GM12892 (cell line): Measurements from ENCODE around the gene SUV39H2.
A peak's percentile ranks its signal among the peaks of the same experiment; 100 is the strongest.
"Not testable (repeated sequence)": the region's sequence is repeated elsewhere in the genome, so short reads cannot be mapped to it uniquely, and the experiment has no call there.

Source experiments
- DNase-seq: peaks from one replicate; pipeline ENCODE4 v3.0.0; 2011; ENCODE audit not compliant: insufficient read length
- FAIRE-seq: peaks from 2 replicates; lab custom pipeline; 2011; peaks lifted over from hg19 to GRCh38; lab: Jason Lieb, UNC
- POLR2A ChIP-seq: IDR thresholded peaks from 2 replicates; pipeline ENCODE4 v1.6.1; 2011; ENCODE audit warnings: low read depth, low read length, control low read depth
- POLR2AphosphoS5 ChIP-seq: IDR thresholded peaks from 2 replicates; pipeline ENCODE4 v1.6.1; 2011; ENCODE audit warnings: low read depth, low read length, control low read depth
- TAF1 ChIP-seq: IDR thresholded peaks from 2 replicates; pipeline ENCODE4 v1.6.1; 2011; ENCODE audit warnings: low read depth, mild to moderate bottlenecking, control low read depth, low read length, borderline replicate concordance

The SUV39H2 gene

GRCh38 chr10:14852236-14852635 lies 26.4 kb upstream of the SUV39H2 start:
- FAIRE-seq, result no peak
- DNase-seq, result no peak
- TF ChIP-seq TAF1, result no peak

DNA sequence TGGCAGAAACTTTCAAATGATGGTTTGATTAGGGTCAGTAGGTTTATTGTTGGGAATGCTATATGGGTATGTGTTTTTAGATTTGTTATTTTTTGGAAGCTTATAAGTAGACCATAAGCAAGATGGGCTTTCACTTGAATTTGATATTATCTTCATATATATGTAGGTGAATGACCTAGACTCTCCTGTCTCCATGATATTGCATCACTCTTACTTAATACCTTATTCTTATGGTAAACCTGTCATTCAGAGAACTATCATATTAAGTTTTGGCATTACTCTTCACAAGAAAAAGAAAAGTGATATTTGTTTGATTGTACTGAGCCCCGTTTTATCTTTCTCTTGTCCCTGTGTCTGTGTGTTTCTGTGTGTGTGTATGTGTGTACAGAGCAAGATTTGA lies 23.2 kb upstream of the SUV39H2 start:
- FAIRE-seq (no peak), DNase-seq (no peak)
- TF ChIP-seq POLR2A, result no peak
- TF ChIP-seq POLR2AphosphoS5, result no peak
- no peak for TF ChIP-seq TAF1

- TF ChIP-seq POLR2A (no peak), POLR2AphosphoS5 (no peak), TAF1 (no peak)
- FAIRE-seq, result no peak
- no peak for DNase-seq
Measured at GRCh38 chr10:14858338-14858960, 20.2 kb upstream of the SUV39H2 start.

GRCh38 chr10:14859043-14859442 lies 19.6 kb upstream of the SUV39H2 start:
- DNase-seq (no peak), FAIRE-seq (no peak)
- TF ChIP-seq POLR2A (no peak), TAF1 (no peak), POLR2AphosphoS5 (no peak)

DNA sequence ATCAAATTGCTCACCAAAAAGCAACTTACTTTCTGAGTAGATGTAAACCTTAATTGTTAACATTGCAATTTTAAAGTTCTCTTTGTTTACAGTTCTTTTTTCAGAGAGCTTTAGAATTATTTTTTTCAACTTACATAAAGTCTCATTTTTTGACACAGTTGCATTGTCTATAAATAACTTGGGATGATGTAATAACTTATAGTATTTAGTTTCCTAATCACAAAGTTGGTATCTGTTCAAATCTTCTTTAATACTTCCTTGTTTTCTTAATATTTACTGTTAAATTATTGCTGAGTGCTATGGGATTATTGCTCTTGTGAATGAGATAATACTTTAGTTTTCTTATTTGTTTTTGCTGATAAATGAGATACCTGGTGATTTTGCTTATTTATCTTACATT lies 18.9 kb upstream of the SUV39H2 start:
- DNase-seq (no peak), FAIRE-seq (no peak)
- TF ChIP-seq TAF1 (no peak), POLR2A (no peak), POLR2AphosphoS5 (no peak)

GRCh38 chr10:14860791-14861190 lies 17.9 kb upstream of the SUV39H2 start:
- TF ChIP-seq POLR2A (no peak), POLR2AphosphoS5 (no peak), TAF1 (no peak)
- no peak for FAIRE-seq
- DNase-seq, result no peak

- not testable (repeated sequence) for DNase-seq, FAIRE-seq
Measured at GRCh38 chr10:14864466-14864865, 14.2 kb upstream of the SUV39H2 start.

GRCh38 chr10:14864871-14865270 lies 13.8 kb upstream of the SUV39H2 start:
- not testable (repeated sequence) for FAIRE-seq, DNase-seq

GRCh38 chr10:14873090-14873760 lies 5.4 kb upstream of the SUV39H2 start:
- FAIRE-seq (peak; percentile 73), DNase-seq (no peak)
- TF ChIP-seq POLR2A, result no peak
- TF ChIP-seq TAF1, result no peak
- no peak for TF ChIP-seq POLR2AphosphoS5

DNA sequence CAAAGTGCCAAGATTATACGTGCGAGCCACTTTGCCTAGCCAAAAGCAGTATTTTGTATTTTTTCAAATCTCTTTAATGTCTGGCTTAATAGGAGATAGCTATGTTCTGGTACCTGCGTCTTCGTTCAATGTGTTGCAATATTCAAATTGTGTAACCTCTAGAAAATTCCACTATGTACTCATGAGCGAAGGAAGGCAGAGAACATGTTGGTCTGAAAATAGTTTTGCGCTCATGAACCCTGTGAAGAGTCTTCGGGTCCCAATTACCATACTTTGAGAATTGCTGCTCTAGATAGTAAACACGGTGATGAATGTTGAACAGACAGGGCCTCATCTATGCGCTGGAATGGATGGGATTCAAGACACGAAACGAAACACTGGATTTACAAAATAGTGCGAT lies 2.7 kb upstream of the SUV39H2 start:
- no peak for DNase-seq
- FAIRE-seq, result no peak
- no peak for TF ChIP-seq POLR2AphosphoS5
- TF ChIP-seq POLR2A, result no peak
- no peak for TF ChIP-seq TAF1

DNA sequence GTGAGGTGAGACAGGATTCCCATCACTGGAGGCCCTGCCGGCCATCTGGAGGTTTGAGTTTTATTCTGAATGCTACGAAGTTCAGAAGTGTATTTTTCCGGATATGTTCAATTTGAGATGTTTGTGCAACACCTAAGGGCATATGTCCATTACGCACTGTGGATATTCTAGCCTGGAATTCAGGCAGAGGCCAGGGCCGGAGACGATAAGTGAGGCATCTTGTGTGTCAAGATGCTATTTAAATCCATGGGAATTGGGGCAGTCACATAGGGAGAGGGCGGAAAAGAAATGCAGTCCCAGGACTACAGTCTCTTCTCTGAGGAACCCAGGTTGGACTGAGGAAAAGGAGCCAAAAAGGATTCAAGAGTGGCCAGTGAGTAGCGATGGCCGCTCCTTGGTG lies 1.9 kb upstream of the SUV39H2 start:
- FAIRE-seq (no peak), DNase-seq (no peak)
- TF ChIP-seq TAF1, result no peak
- TF ChIP-seq POLR2AphosphoS5, result no peak
- TF ChIP-seq POLR2A, result no peak

DNA sequence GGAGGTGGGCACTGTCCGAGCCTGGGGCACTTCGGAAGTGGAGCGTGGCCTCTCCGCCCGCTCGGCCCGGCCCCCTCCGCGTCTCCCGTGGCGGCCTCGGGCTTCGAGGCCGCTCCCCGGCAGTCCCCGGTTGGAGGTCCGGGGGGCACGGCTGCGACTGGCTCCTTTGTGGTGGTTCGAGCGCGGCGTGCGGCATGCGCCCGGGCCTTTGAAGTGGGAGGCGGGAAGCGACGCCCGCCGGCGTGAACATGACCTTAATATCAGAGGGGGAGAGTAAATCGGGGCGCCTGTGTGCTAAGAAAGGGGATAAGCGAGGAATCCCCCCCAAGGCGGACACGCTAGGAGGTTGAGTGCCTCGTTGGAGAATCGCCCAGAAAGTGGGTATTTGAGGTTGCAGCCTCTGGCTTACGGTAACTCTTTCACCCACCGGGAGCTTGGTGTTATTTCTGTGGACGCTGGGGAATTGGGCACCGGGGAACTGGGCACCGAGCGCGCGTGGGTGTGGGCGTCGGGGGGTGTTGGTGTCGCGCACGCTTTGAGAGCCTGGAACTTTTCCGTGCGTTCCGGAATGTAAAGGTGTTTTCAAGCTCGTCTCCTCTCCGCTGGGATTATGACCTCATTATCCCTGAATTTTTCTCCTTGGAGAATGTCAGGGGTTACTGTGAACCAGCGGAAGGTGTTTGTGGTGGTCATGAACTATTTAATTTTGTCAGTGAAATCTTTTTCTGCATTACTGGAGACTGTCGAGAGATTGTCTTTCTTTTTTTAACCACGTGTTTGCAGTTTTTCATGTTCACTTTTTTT lies 660 bp downstream of the SUV39H2 start:
- FAIRE-seq (no peak), DNase-seq (peak; percentile 34)
- TF ChIP-seq TAF1 (no peak), POLR2A (no peak), POLR2AphosphoS5 (no peak)

DNA sequence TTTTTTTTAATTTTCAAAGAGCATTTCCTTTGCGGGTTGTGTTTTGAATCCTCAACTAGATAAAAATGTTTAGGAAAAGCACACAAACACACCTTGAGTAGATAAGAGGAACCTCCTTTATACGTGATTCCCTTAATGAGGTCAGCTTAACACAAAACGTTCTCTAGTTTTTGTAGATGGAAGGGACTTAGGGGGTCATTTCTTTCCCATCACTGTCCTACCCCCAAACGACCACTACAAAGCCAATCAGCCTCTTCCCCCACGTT lies 1.2 kb downstream of the SUV39H2 start:
- no peak for DNase-seq
- TF ChIP-seq TAF1, result no peak
- no peak for TF ChIP-seq POLR2AphosphoS5
- TF ChIP-seq POLR2A, result no peak
- FAIRE-seq, result peak; percentile 14
